B cell (primary cell): ENCODE results near the gene ASCL2. TPM values are rescaled to one million over a fixed set of nuclear protein-coding genes. Genes with fewer than 3 reads are reported as not detected.

Source experiments
- ATAC-seq: fragments of 200-7000 bp; cut with Tn5 transposase; one replicate; pipeline ENCODE4 v1.10.0; 2021; ENCODE audit warnings: low read depth, mild to moderate bottlenecking, moderate number of reproducible peaks, moderate library complexity
- CTCF ChIA-PET: fragments of 350-600 bp; sonication (Branson Sonifier 250); formaldehyde crosslinking; loops from one replicate; lab custom pipeline; 2021; ENCODE audit warnings: antibody characterized with exemption, inconsistent platforms; lab: Charles Lee
- POLR2A ChIA-PET: fragments of 350-600 bp; sonication (Branson Sonifier 250); formaldehyde crosslinking; loops from one replicate; lab custom pipeline; 2021; ENCODE audit warnings: antibody characterized with exemption; lab: Charles Lee
- DNase-seq: peaks from one replicate; pipeline ENCODE4 v3.0.0; 2013
- H2AFZ ChIP-seq: 2 replicates; pipeline ENCODE4 v1.6.1; 2012; ENCODE audit warnings: mild to moderate bottlenecking, low read depth, low read length; ENCODE audit not compliant: insufficient read depth, poor library complexity, severe bottlenecking
- H3K27ac ChIP-seq, 2 donors: 1 replicate in 1 of 2; 2 replicates in 1 of 2; pipeline ENCODE4 v1.5.1; 2012 to 2013; ENCODE audit warnings: low read length in 2 of 2, mild to moderate bottlenecking in 2 of 2, moderate library complexity in 1 of 2
- H3K27me3 ChIP-seq, 4 experiments: fragments of 200-600 bp in 1 of 4; sonication (generic) in 1 of 4; replicated peaks in 1 of 4; 1 replicate in 2 of 4; 2 replicates in 2 of 4; pipeline versions ENCODE4 v1.6.1 to v1.7.0; 2013 to 2016; ENCODE audit warnings: low read length in 3 of 4, mild to moderate bottlenecking in 2 of 4, mixed read lengths in 1 of 4, moderate library complexity in 1 of 4; ENCODE audit not compliant: insufficient read depth in 4 of 4, control insufficient read depth in 3 of 4; ENCODE audit errors: control extremely low read depth in 1 of 4
- H3K36me3 ChIP-seq, 2 experiments: replicated peaks in 1 of 2; 1 replicate in 1 of 2; 2 replicates in 1 of 2; pipeline versions ENCODE4 v1.6.1 to v1.7.1; 2013; ENCODE audit warnings: low read length in 1 of 2; ENCODE audit not compliant: insufficient read depth in 2 of 2, control insufficient read depth in 1 of 2; ENCODE audit errors: control extremely low read depth in 1 of 2, extremely low read depth in 1 of 2
- H3K4me1 ChIP-seq, 2 donors: fragments of 200-600 bp in 1 of 2; sonication (generic) in 1 of 2; 1 replicate in 1 of 2; 2 replicates in 1 of 2; pipeline versions ENCODE4 v1.5.1 to v1.6.1; 2013 to 2017; ENCODE audit warnings: low read length in 2 of 2; ENCODE audit not compliant: control insufficient read depth in 2 of 2, insufficient read depth in 2 of 2
- H3K4me2 ChIP-seq: replicated peaks from 2 replicates; pipeline ENCODE3; 2012; ENCODE audit warnings: mild to moderate bottlenecking, low read depth, low read length; ENCODE audit not compliant: poor library complexity, severe bottlenecking
- H3K4me3 ChIP-seq, 5 experiments: fragments of 200-600 bp in 1 of 5; sonication (generic) in 1 of 5; 1 replicate in 3 of 5; 2 replicates in 2 of 5; pipeline versions ENCODE4 v1.5.1 to v1.7.0; 2011 to 2016; ENCODE audit warnings: low read length in 4 of 5, mild to moderate bottlenecking in 4 of 5, low read depth in 2 of 5, control low read depth in 1 of 5, moderate library complexity in 1 of 5; ENCODE audit not compliant: insufficient read depth in 1 of 5; ENCODE audit errors: control extremely low read depth in 1 of 5, extremely low read depth in 1 of 5
- H3K79me2 ChIP-seq: fragments of 200-600 bp; sonication (generic); one replicate; pipeline ENCODE4 v1.6.0; 2016; ENCODE audit warnings: low read length; ENCODE audit not compliant: control insufficient read depth, insufficient read depth
- H3K9ac ChIP-seq: fragments of 200-600 bp; sonication (generic); 2 replicates; pipeline ENCODE4 v1.6.1; 2017; ENCODE audit warnings: mild to moderate bottlenecking, low read length, moderate library complexity
- H3K9me3 ChIP-seq, 3 donors: one replicate each; pipeline versions ENCODE4 v1.6.1 to v1.7.1; 2013; ENCODE audit warnings: low read length in 2 of 3; ENCODE audit not compliant: control insufficient read depth in 2 of 3, insufficient read depth in 1 of 3; ENCODE audit errors: control extremely low read depth in 1 of 3
- H4K20me1 ChIP-seq: 2 replicates; pipeline ENCODE4 v1.6.0; 2012; ENCODE audit warnings: mild to moderate bottlenecking, low read length; ENCODE audit not compliant: insufficient read depth, control insufficient read depth, poor library complexity, severe bottlenecking
- H3K27ac Mint-ChIP-seq: one replicate; pipeline ENCODE4 v1.8.0; 2021; ENCODE audit warnings: mixed read lengths
- H3K27me3 Mint-ChIP-seq: one replicate; pipeline ENCODE4 v1.8.0; 2021; ENCODE audit warnings: mixed read lengths
- H3K4me1 Mint-ChIP-seq: one replicate; pipeline ENCODE4 v1.8.0; 2021; ENCODE audit warnings: mixed read lengths
- H3K4me3 Mint-ChIP-seq: one replicate; pipeline ENCODE4 v1.8.0; 2021; ENCODE audit warnings: mixed read lengths
- H3K9me3 Mint-ChIP-seq: one replicate; pipeline ENCODE4 v1.8.0; 2022; ENCODE audit warnings: mixed read lengths; ENCODE audit not compliant: insufficient read depth
- EZH2 ChIP-seq: IDR thresholded peaks from 2 replicates; pipeline ENCODE4 v1.6.1; 2012; ENCODE audit warnings: borderline replicate concordance, low read depth, mild to moderate bottlenecking, moderate library complexity, low read length; ENCODE audit not compliant: insufficient read depth, poor library complexity, severe bottlenecking
- WGBS: methylation state at CpG from one replicate; pipeline ENCODE4 v1.1.5; 2013; ENCODE audit warnings: missing lambda C conversion rate; ENCODE audit not compliant: insufficient coverage; 5-methylcytosine and 5-hydroxymethylcytosine counted together
- intact Hi-C: fragments of 100-400 bp; cut with micrococcal nuclease; formaldehyde crosslinking; loops from one replicate; pipeline ENCODE4 v1.10.0; 2022
- polyA plus RNA-seq: library from polyadenylated mRNA; depleted of rRNA; stranded (reverse); fragments of >200 nt; gene quantifications from 2 replicates; pipeline ENCODE4 v1.2.3, GENCODE V29; 2012
- total RNA-seq, 2 donors: library from RNA; stranded (reverse); fragments of 120-200 nt in 1 of 2; gene quantifications; 1 replicate in 1 of 2; 2 replicates in 1 of 2; pipeline versions ENCODE4 v1.2.3 to v1.2.4, GENCODE V29; 2013 to 2022
- TF ChIP-seq, protein P1 (sequence below): fragments of 200-600 bp; IDR thresholded peaks from one replicate; pipeline ENCODE4 v1.8.0; 2022; ENCODE audit warnings: antibody characterized with exemption, mild to moderate bottlenecking

The ASCL2 gene
- total and polyA plus RNA-seq, 2 donors (not counting 1 experiment from before 2014, with no cell fraction given), result 2.1 to 2.2 TPM

DNA sequence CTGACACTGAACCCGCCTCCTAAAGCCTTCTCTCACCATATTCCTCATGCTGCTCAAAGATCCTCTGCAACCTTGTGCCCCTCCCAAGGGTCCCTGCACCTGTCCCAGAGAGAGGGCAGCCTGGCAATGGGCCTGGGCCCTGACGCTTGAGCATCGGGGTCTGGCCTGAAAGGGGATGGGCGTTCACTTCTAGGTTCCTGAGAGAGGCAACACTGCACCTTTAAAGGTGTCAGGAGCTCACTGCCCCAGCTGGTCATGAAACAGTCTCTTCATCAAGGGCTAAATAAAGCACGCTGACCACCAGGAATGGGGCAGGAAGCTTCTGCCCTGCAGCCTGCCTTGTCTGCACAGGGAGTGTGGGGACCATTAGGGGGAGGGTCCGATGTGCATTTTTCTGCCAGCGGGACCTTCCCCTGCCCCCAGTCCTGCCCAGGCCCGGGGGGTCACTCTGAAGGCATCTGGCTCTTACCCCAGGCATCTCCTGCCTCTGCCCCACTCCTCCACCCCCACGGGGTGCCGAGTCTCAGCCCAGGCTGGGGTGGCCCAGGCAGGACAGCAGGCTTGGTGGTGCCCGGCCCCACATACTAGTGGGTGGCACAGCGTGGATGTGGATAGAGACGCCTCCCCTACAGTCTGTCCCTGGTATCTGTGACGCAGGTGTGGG lies 27.9 kb upstream of the ASCL2 start:
- no peak overlapping the region for H3K9ac ChIP-seq
- POLR2A ChIA-PET, result interaction anchor here (0.6 kb wide), 1 partner anchor 79 kb away, joined by 4 read pairs; the partner anchor contains the start of gene CD81
- TF ChIP-seq EZH2, result no peak
- TF ChIP-seq, protein P1, sequence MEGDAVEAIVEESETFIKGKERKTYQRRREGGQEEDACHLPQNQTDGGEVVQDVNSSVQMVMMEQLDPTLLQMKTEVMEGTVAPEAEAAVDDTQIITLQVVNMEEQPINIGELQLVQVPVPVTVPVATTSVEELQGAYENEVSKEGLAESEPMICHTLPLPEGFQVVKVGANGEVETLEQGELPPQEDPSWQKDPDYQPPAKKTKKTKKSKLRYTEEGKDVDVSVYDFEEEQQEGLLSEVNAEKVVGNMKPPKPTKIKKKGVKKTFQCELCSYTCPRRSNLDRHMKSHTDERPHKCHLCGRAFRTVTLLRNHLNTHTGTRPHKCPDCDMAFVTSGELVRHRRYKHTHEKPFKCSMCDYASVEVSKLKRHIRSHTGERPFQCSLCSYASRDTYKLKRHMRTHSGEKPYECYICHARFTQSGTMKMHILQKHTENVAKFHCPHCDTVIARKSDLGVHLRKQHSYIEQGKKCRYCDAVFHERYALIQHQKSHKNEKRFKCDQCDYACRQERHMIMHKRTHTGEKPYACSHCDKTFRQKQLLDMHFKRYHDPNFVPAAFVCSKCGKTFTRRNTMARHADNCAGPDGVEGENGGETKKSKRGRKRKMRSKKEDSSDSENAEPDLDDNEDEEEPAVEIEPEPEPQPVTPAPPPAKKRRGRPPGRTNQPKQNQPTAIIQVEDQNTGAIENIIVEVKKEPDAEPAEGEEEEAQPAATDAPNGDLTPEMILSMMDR, result no peak
- Mint-ChIP-seq H3K4me1 (peaks cover 57% of the 10 kb centered on the region), H3K4me3 (no peak overlapping the region), H3K9me3 (no peaks in the 10 kb centered on the region), H3K27ac (peak overlapping the region; percentile 69), H3K27me3 (no peaks in the 10 kb centered on the region)
- H3K4me2 ChIP-seq, result peak overlapping the region; percentile 75
- no peaks in the 10 kb centered on the region for H4K20me1 ChIP-seq
- 86% methylated on average over 10 of the region's 14 CpGs for WGBS
- H3K27me3 ChIP-seq, result no peaks in the 10 kb centered on the region
- ATAC-seq, result no peak
- H2AFZ ChIP-seq, result no peak overlapping the region
- peaks cover 3 to 7% of the 10 kb centered on the region in 2 experiments for H3K36me3 ChIP-seq
- peaks cover 43 to 49% of the 10 kb centered on the region in 2 donors for H3K4me1 ChIP-seq
- CTCF ChIA-PET, result interaction anchor here (1.0 to 15.0 kb wide), 8 partner anchors 11 to 147 kb away, joined by 3 to 583 read pairs (median 5); no protein-coding TSS in a partner anchor
- H3K9me3 ChIP-seq, result no peaks in the 10 kb centered on the region
- H3K4me3 ChIP-seq, result no peak overlapping the region
- H3K27ac ChIP-seq, result peak overlapping the region in 1 of 2 donors; percentile 37
- peaks cover 9% of the 10 kb centered on the region for H3K79me2 ChIP-seq
- no peak for DNase-seq
- intact Hi-C loops, result no loop called here

DNA sequence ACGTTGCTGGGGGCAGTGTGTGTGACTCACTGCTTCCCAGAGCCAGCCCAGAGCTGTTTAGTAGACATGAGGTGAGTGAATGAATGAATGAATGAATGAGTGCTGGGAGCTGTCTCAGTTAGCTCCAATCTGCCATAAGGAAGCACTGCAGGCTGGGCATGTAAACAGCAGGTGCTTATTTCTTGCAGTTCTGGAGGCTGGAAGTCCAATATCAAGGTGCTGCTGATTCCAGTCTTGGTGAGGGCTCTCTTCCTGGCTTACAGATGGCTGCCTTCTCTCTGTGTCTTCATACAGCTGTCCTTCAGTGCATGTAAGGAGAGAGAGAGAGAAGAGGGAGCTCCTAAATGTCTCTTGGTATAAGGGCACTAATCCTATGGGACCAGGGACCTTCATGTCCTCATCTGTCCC lies 27.2 kb upstream of the ASCL2 start:
- Histone ChIP-seq H3K36me3 (peaks cover 3 to 7% of the 10 kb centered on the region in 2 experiments), H3K9me3 (no peaks in the 10 kb centered on the region), H3K27ac (no peak overlapping the region), H3K4me2 (no peak overlapping the region), H2AFZ (no peak overlapping the region), H3K4me3 (no peak overlapping the region), H3K9ac (no peak overlapping the region), H3K27me3 (no peaks in the 10 kb centered on the region), H3K4me1 (peaks cover 36 to 43% of the 10 kb centered on the region in 2 donors), H4K20me1 (no peaks in the 10 kb centered on the region), H3K79me2 (peaks cover 6% of the 10 kb centered on the region)
- intact Hi-C loops, result no loop called here
- no peaks in the 10 kb centered on the region for H3K9me3 Mint-ChIP-seq
- peak overlapping the region; percentile 69 for H3K27ac Mint-ChIP-seq
- no peak for TF ChIP-seq EZH2
- TF ChIP-seq, protein P1, result no peak
- H3K4me1 Mint-ChIP-seq, result peaks cover 51% of the 10 kb centered on the region
- no CpG with 5 or more reads among the region's 1 CpG for WGBS
- DNase-seq (no peak), ATAC-seq (no peak)
- ChIA-PET CTCF (interaction anchor here (1.1 to 15.0 kb wide), 6 partner anchors 8 to 144 kb away, joined by 3 to 583 read pairs (median 6); no protein-coding TSS in a partner anchor), POLR2A (interaction anchor here (0.6 kb wide), 1 partner anchor 79 kb away, joined by 4 read pairs; the partner anchor contains the start of gene CD81)
- H3K4me3 Mint-ChIP-seq, result no peak overlapping the region
- no peaks in the 10 kb centered on the region for H3K27me3 Mint-ChIP-seq
